Hindlimb muscle (tissue), 1 donor: ENCODE data around the gene COG5. TPM values are rescaled to one million over a fixed set of nuclear protein-coding genes. Genes with fewer than 3 reads are reported as not detected.

ENCODE experiments used
- DNase-seq: peaks from one replicate; pipeline ENCODE4 v3.0.0-alpha.2; 2013
- polyA plus RNA-seq: library from polyadenylated mRNA; unstranded; fragments of 120-200 nt; gene quantifications from one replicate; pipeline ENCODE4 v1.2.1, GENCODE V29; 2013; ENCODE audit not compliant: insufficient read length

COG5 gene
- polyA plus RNA-seq, 1 donor: 23.3 TPM

- no peak for DNase-seq
Measured at GRCh38 chr7:107213945-107214344, 349.8 kb downstream of the COG5 start.

- DNase-seq: no peak
Measured at GRCh38 chr7:107213193-107213788, 350.4 kb downstream of the COG5 start.

- no peak for DNase-seq
Measured at GRCh38 chr7:107212725-107213124, 351.0 kb downstream of the COG5 start.

- DNase-seq: no peak
Measured at GRCh38 chr7:107210400-107210799, 353.3 kb downstream of the COG5 start.

GRCh38 chr7:107209565-107209964 is 354.2 kb downstream of the COG5 start:
- DNase-seq: no peak

GRCh38 chr7:107208563-107208962 is 355.2 kb downstream of the COG5 start:
- no peak for DNase-seq

GRCh38 chr7:107208024-107208521 is 355.6 kb downstream of the COG5 start:
- peak; percentile 15 for DNase-seq

- DNase-seq: no peak
Measured at GRCh38 chr7:107207459-107207858, 356.3 kb downstream of the COG5 start.

GRCh38 chr7:107206706-107207105 is 357.0 kb downstream of the COG5 start:
- DNase-seq: no peak

GRCh38 chr7:107206136-107206535 is 357.6 kb downstream of the COG5 start:
- no peak for DNase-seq

- DNase-seq: no peak
Measured at GRCh38 chr7:107203607-107204006, 360.1 kb downstream of the COG5 start.

- peak; percentile 13 for DNase-seq
Measured at GRCh38 chr7:107201795-107202450, 361.8 kb downstream of the COG5 start.

GRCh38 chr7:107196834-107197610 is 366.7 kb downstream of the COG5 start:
- DNase-seq: no peak

GRCh38 chr7:107194052-107194451 is 369.7 kb downstream of the COG5 start:
- DNase-seq: no peak

GRCh38 chr7:107190090-107190489 is 373.6 kb downstream of the COG5 start:
- DNase-seq: no peak

- DNase-seq: no peak
Measured at GRCh38 chr7:107187774-107188173, 375.9 kb downstream of the COG5 start.

- no peak for DNase-seq
Measured at GRCh38 chr7:107186240-107186639, 377.5 kb downstream of the COG5 start.

GRCh38 chr7:107185716-107186115 is 378.0 kb downstream of the COG5 start:
- no peak for DNase-seq

- DNase-seq: no peak
Measured at GRCh38 chr7:107181172-107181571, 382.5 kb downstream of the COG5 start.

- DNase-seq: peak; percentile 38
Measured at GRCh38 chr7:107180378-107180777, 383.3 kb downstream of the COG5 start.

- no peak for DNase-seq
Measured at GRCh38 chr7:107179326-107180164, 384.2 kb downstream of the COG5 start.

- no peak for DNase-seq
Measured at GRCh38 chr7:107173691-107174406, 389.9 kb downstream of the COG5 start.
